ENCODE measurements around the gene CCL13.

CCL13 gene

DNA sequence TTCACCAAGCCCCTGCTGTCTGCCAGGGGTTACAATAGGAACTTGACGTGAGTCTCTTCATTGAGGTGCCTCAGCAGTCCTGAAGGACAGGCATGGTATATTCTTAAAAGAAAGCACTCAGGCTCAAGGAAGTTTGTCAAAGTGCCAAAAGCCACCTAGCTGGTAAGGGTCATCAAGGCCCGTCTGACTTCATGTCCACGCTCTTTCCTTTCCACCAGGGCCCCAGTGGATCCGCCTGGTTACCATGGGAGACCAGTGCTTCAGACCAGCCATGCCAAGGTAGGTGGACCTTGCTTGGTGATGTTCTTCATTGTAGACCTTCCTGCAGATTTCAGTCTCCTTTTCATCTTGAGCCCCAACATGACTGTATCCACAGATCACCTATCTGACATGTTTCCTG is 34.4 kb downstream of the CCL13 start:
- Histone ChIP-seq H2BK15ac (ENCODE audit: low read length) (no peak overlapping the region), H2AFZ (ENCODE audit: low read length) (no peak overlapping the region), H3K18ac (ENCODE audit: low read length) (no peak overlapping the region)

DNA sequence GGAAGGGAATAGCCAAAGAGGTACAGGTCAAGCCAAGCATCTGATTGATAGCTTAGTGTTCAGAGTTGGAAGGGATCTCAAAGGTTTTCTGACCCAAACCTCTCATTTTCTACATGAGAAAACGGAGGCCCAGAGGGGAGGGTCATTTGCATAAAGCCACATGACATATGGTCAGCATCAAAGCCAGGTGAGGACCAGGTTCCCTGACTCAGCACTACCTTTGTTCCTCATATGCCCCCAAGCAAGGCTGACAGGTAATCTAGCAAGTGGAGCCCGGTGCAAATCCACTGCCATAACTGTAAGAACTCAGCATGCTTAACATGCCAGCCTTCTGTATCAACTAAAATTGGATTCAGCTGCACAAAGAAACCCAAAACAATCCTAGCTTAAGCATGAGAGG is 35.0 kb downstream of the CCL13 start:
- no peak overlapping the region for H2AFZ ChIP-seq (ENCODE audit: low read length)
- no CpG with 5 or more reads among the region's 2 CpGs for WGBS, 2 donors (ENCODE audit: extremely low coverage in 2 of 2, insufficient read length in 2 of 2, insufficient replicate concordance in 1 of 2)
- no peak overlapping the region for H2BK5ac ChIP-seq (ENCODE audit: low read length)
- no peaks in the 10 kb centered on the region for H3K79me1 ChIP-seq (ENCODE audit: low read depth, low read length)
- H3K4me1 ChIP-seq (ENCODE audit: control insufficient read depth in 2 of 2, insufficient read depth in 1 of 2, low read depth in 1 of 2, low read length in 2 of 2): no peaks in the 10 kb centered on the region
- no peak overlapping the region for H3K4me2 ChIP-seq (ENCODE audit: insufficient read depth, low read length, poor library complexity, severe bottlenecking)
- no peaks in the 10 kb centered on the region for H3K27me3 ChIP-seq (ENCODE audit: control insufficient read depth in 3 of 3, insufficient read depth in 3 of 3, low read depth in 1 of 3, low read length in 3 of 3)
- no peak overlapping the region for H3K4ac ChIP-seq (ENCODE audit: low read length)
- H2BK15ac ChIP-seq (ENCODE audit: low read length): no peak overlapping the region
- H3K18ac ChIP-seq (ENCODE audit: low read length): no peak overlapping the region
- DNase-seq (ENCODE audit: low spot score): no peak
- H3K4me3 ChIP-seq (ENCODE audit: low read length in 2 of 2): no peak overlapping the region
- no peak overlapping the region for H2AK5ac ChIP-seq (ENCODE audit: low read depth, low read length)
- H2BK12ac ChIP-seq (ENCODE audit: low read length): no peak overlapping the region
- no peak overlapping the region for H4K8ac ChIP-seq (ENCODE audit: low read depth, low read length)
- H3K14ac ChIP-seq (ENCODE audit: low read length): no peak overlapping the region
- H2BK120ac ChIP-seq (ENCODE audit: low read depth, low read length): no peak overlapping the region
- no peak overlapping the region for H3K9ac ChIP-seq (ENCODE audit: low read depth, low read length, poor library complexity)
- H3K9me3 ChIP-seq (replicated peaks in 1 of 2; ENCODE audit: control insufficient read depth in 2 of 2, insufficient read depth in 1 of 2, low read depth in 1 of 2, low read length in 2 of 2): no peaks in the 10 kb centered on the region
- no peaks in the 10 kb centered on the region for H3K36me3 ChIP-seq (replicated peaks in 1 of 2; ENCODE audit: control insufficient read depth in 2 of 2, insufficient read depth in 2 of 2, low read length in 2 of 2)
- H3K27ac ChIP-seq (replicated peaks; ENCODE audit: low read length): no peak overlapping the region
- H3K23ac ChIP-seq (ENCODE audit: low read depth, low read length, poor library complexity): no peak overlapping the region
- no peak overlapping the region for H4K91ac ChIP-seq (ENCODE audit: low read depth, low read length, poor library complexity)

More for the DNA sequence above, 34.4 kb downstream of the CCL13 start:
- Histone ChIP-seq H2BK12ac (ENCODE audit: low read length) (no peak overlapping the region), H3K14ac (ENCODE audit: low read length) (no peak overlapping the region), H3K4me1 (ENCODE audit: control insufficient read depth in 2 of 2, insufficient read depth in 1 of 2, low read depth in 1 of 2, low read length in 2 of 2) (no peaks in the 10 kb centered on the region), H3K4me2 (ENCODE audit: insufficient read depth, low read length, poor library complexity, severe bottlenecking) (no peak overlapping the region), H3K79me1 (ENCODE audit: low read depth, low read length) (no peaks in the 10 kb centered on the region), H3K23ac (ENCODE audit: low read depth, low read length, poor library complexity) (no peak overlapping the region), H2AK5ac (ENCODE audit: low read depth, low read length) (no peak overlapping the region), H3K36me3 (replicated peaks in 1 of 2; ENCODE audit: control insufficient read depth in 2 of 2, insufficient read depth in 2 of 2, low read length in 2 of 2) (no peaks in the 10 kb centered on the region), H4K91ac (ENCODE audit: low read depth, low read length, poor library complexity) (no peak overlapping the region), H3K4ac (ENCODE audit: low read length) (no peak overlapping the region), H3K9me3 (replicated peaks in 1 of 2; ENCODE audit: control insufficient read depth in 2 of 2, insufficient read depth in 1 of 2, low read depth in 1 of 2, low read length in 2 of 2) (no peaks in the 10 kb centered on the region), H2BK5ac (ENCODE audit: low read length) (no peak overlapping the region), H2BK120ac (ENCODE audit: low read depth, low read length) (no peak overlapping the region), H3K9ac (ENCODE audit: low read depth, low read length, poor library complexity) (no peak overlapping the region), H3K27ac (replicated peaks; ENCODE audit: low read length) (no peak overlapping the region), H3K4me3 (ENCODE audit: low read length in 2 of 2) (no peak overlapping the region), H4K8ac (ENCODE audit: low read depth, low read length) (no peak overlapping the region), H3K27me3 (ENCODE audit: control insufficient read depth in 3 of 3, insufficient read depth in 3 of 3, low read depth in 1 of 3, low read length in 3 of 3) (no peaks in the 10 kb centered on the region)
- no peak for DNase-seq (ENCODE audit: low spot score)
- no CpG with 5 or more reads among the region's 4 CpGs for WGBS, 2 donors (ENCODE audit: extremely low coverage in 2 of 2, insufficient read length in 2 of 2, insufficient replicate concordance in 1 of 2)

DNA sequence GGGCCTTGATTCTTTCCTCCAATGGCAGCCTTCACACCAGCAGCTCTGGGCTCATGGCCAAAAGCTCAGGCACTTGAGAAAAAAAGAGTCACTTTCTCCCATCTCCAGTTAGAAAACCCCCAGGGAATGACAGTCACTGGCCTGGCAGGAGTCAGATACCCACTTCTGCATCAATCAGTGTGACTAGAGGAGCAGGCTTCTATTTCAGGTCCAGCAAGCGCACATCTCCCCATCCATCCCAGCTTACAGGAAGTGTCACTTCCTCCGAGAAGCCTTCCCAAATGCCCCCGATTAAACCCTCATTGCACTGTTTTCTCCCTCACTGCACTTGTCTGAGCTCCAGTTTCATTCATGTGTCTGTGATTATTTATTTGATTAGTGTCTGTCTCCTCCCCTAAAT is 37.1 kb downstream of the CCL13 start:
- DNase-seq (ENCODE audit: low spot score): no peak
- H3K23ac ChIP-seq (ENCODE audit: low read depth, low read length, poor library complexity): no peak overlapping the region

DNA sequence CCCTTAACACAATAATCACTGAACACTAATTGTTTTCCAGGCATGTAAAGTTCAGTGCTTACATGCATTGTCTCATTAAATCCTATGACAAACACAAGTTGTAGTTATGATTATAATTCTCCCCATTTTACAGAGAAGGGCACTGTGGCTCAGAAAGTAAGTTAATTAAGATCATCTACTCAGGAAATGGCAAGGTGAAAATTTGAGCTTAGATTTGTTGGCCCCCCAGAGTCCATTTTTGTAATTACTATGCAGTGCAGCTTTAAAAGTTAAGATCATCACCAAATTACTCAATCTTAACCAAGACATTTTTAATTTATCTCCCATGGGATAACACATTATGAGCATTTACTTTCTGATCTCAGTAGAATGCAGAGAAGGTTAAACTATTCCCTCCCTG is 41.0 kb downstream of the CCL13 start:
- H2BK15ac ChIP-seq (ENCODE audit: low read length): no peak overlapping the region
- H3K27ac ChIP-seq (replicated peaks; ENCODE audit: low read length): no peak overlapping the region
- H2BK12ac ChIP-seq (ENCODE audit: low read length): no peak overlapping the region
- no peaks in the 10 kb centered on the region for H3K9me3 ChIP-seq (replicated peaks in 1 of 2; ENCODE audit: control insufficient read depth in 2 of 2, insufficient read depth in 1 of 2, low read depth in 1 of 2, low read length in 2 of 2)
- H3K9ac ChIP-seq (ENCODE audit: low read depth, low read length, poor library complexity): no peak overlapping the region
- H3K4ac ChIP-seq (ENCODE audit: low read length): no peak overlapping the region
- no peaks in the 10 kb centered on the region for H3K36me3 ChIP-seq (replicated peaks in 1 of 2; ENCODE audit: control insufficient read depth in 2 of 2, insufficient read depth in 2 of 2, low read length in 2 of 2)
- no peak overlapping the region for H2AFZ ChIP-seq (ENCODE audit: low read length)
- no peak overlapping the region for H4K8ac ChIP-seq (ENCODE audit: low read depth, low read length)
- no peak overlapping the region for H3K14ac ChIP-seq (ENCODE audit: low read length)
- H3K79me1 ChIP-seq (ENCODE audit: low read depth, low read length): no peaks in the 10 kb centered on the region
- H4K91ac ChIP-seq (ENCODE audit: low read depth, low read length, poor library complexity): no peak overlapping the region
- no peak overlapping the region for H3K18ac ChIP-seq (ENCODE audit: low read length)
- H3K4me2 ChIP-seq (ENCODE audit: insufficient read depth, low read length, poor library complexity, severe bottlenecking): no peak overlapping the region
- no peak overlapping the region for H3K4me3 ChIP-seq (ENCODE audit: low read length in 2 of 2)
- no peak overlapping the region for H2BK120ac ChIP-seq (ENCODE audit: low read depth, low read length)
- H3K23ac ChIP-seq (ENCODE audit: low read depth, low read length, poor library complexity): no peak overlapping the region
- DNase-seq (ENCODE audit: low spot score): no peak
- peaks cover 0 to 5% of the 10 kb centered on the region in 2 donors for H3K4me1 ChIP-seq (ENCODE audit: control insufficient read depth in 2 of 2, insufficient read depth in 1 of 2, low read depth in 1 of 2, low read length in 2 of 2)
- no peak overlapping the region for H2BK5ac ChIP-seq (ENCODE audit: low read length)
- no peaks in the 10 kb centered on the region for H3K27me3 ChIP-seq (ENCODE audit: control insufficient read depth in 3 of 3, insufficient read depth in 3 of 3, low read depth in 1 of 3, low read length in 3 of 3)
- no peak overlapping the region for H2AK5ac ChIP-seq (ENCODE audit: low read depth, low read length)

More for the DNA sequence above, 37.1 kb downstream of the CCL13 start:
- no peak overlapping the region for H4K8ac ChIP-seq (ENCODE audit: low read depth, low read length)
- no peak overlapping the region for H2BK120ac ChIP-seq (ENCODE audit: low read depth, low read length)
- H2BK15ac ChIP-seq (ENCODE audit: low read length): no peak overlapping the region
- no peak overlapping the region for H2AK5ac ChIP-seq (ENCODE audit: low read depth, low read length)
- no peaks in the 10 kb centered on the region for H3K36me3 ChIP-seq (replicated peaks in 1 of 2; ENCODE audit: control insufficient read depth in 2 of 2, insufficient read depth in 2 of 2, low read length in 2 of 2)
- no peak overlapping the region for H3K27ac ChIP-seq (replicated peaks; ENCODE audit: low read length)
- no peak overlapping the region for H3K14ac ChIP-seq (ENCODE audit: low read length)
- no peak overlapping the region for H3K4ac ChIP-seq (ENCODE audit: low read length)
- H2BK12ac ChIP-seq (ENCODE audit: low read length): no peak overlapping the region
- H3K9ac ChIP-seq (ENCODE audit: low read depth, low read length, poor library complexity): no peak overlapping the region
- no peaks in the 10 kb centered on the region for H3K4me1 ChIP-seq (ENCODE audit: control insufficient read depth in 2 of 2, insufficient read depth in 1 of 2, low read depth in 1 of 2, low read length in 2 of 2)
- H2BK5ac ChIP-seq (ENCODE audit: low read length): no peak overlapping the region
- H2AFZ ChIP-seq (ENCODE audit: low read length): no peak overlapping the region
- H3K79me1 ChIP-seq (ENCODE audit: low read depth, low read length): no peaks in the 10 kb centered on the region
- WGBS, 2 donors (ENCODE audit: extremely low coverage in 2 of 2, insufficient read length in 2 of 2, insufficient replicate concordance in 1 of 2): no CpG with 5 or more reads among the region's 3 CpGs
- no peaks in the 10 kb centered on the region for H3K9me3 ChIP-seq (replicated peaks in 1 of 2; ENCODE audit: control insufficient read depth in 2 of 2, insufficient read depth in 1 of 2, low read depth in 1 of 2, low read length in 2 of 2)
- H3K27me3 ChIP-seq (ENCODE audit: control insufficient read depth in 3 of 3, insufficient read depth in 3 of 3, low read depth in 1 of 3, low read length in 3 of 3): no peaks in the 10 kb centered on the region
- no peak overlapping the region for H3K18ac ChIP-seq (ENCODE audit: low read length)
- no peak overlapping the region for H3K4me2 ChIP-seq (ENCODE audit: insufficient read depth, low read length, poor library complexity, severe bottlenecking)
- no peak overlapping the region for H4K91ac ChIP-seq (ENCODE audit: low read depth, low read length, poor library complexity)
- no peak overlapping the region for H3K4me3 ChIP-seq (ENCODE audit: low read length in 2 of 2)

Data from neuronal stem cell (in vitro differentiated cells).